ENCODE data around the gene ACTG2.
"Not testable (repeated sequence)": the region's sequence is repeated elsewhere in the genome, so short reads cannot be mapped to it uniquely, and the experiment has no call there.

Gene ACTG2

GRCh38 chr2:73877071-73877802 is 15.6 kb upstream of the ACTG2 start:
- no peak overlapping the region for H3K4me3 ChIP-seq (ENCODE audit: low read depth, low read length)
- no peak overlapping the region for H3K27ac ChIP-seq (ENCODE audit: low read depth, low read length)
- no peak overlapping the region for H3K9ac ChIP-seq (ENCODE audit: low read length)
- no peaks in the 10 kb centered on the region for H3K27me3 ChIP-seq (ENCODE audit: control insufficient read depth, insufficient read depth, low read length)
- H3K9me3 ChIP-seq (ENCODE audit: control insufficient read depth, insufficient read depth, low read depth, low read length): no peaks in the 10 kb centered on the region
- no peaks in the 10 kb centered on the region for H3K36me3 ChIP-seq (ENCODE audit: control insufficient read depth, insufficient read depth, low read length)
- H3K4me1 ChIP-seq (ENCODE audit: control insufficient read depth, insufficient read depth, low read length): no peaks in the 10 kb centered on the region

DNA sequence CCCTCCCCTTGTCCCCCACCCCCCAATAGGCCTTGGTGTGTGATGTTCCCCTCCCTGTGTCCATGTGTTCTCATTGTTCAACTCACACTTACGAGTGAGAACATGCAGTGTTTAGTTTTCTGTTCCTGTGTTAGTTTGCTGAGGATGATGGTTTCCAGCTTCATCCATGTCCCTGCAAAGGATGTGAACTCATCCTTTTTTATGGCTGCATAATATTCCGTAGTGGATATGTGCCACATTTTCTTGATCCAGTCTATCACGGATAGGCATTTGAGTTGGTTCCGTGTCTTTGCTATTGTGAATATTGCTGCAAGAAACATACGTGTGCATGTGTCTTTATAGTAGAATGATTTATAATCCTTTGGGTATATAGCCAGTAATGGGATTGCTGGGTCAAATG is 14.8 kb upstream of the ACTG2 start:
- not testable (repeated sequence) for H3K36me3 ChIP-seq (ENCODE audit: control insufficient read depth, insufficient read depth, low read length); H3K4me3 ChIP-seq (ENCODE audit: low read depth, low read length); H3K9ac ChIP-seq (ENCODE audit: low read length); H3K9me3 ChIP-seq (ENCODE audit: control insufficient read depth, insufficient read depth, low read depth, low read length); H3K4me1 ChIP-seq (ENCODE audit: control insufficient read depth, insufficient read depth, low read length); H3K27me3 ChIP-seq (ENCODE audit: control insufficient read depth, insufficient read depth, low read length); H3K27ac ChIP-seq (ENCODE audit: low read depth, low read length)

- Histone ChIP-seq H3K27me3 (ENCODE audit: control insufficient read depth, insufficient read depth, low read length) (no peaks in the 10 kb centered on the region), H3K9me3 (ENCODE audit: control insufficient read depth, insufficient read depth, low read depth, low read length) (no peaks in the 10 kb centered on the region), H3K9ac (ENCODE audit: low read length) (no peak overlapping the region), H3K4me1 (ENCODE audit: control insufficient read depth, insufficient read depth, low read length) (0 out of 2 replicates have a peak, but pooled peaks cover 3% of the 10 kb centered on the region), H3K4me3 (ENCODE audit: low read depth, low read length) (no peak overlapping the region), H3K27ac (ENCODE audit: low read depth, low read length) (no peak overlapping the region), H3K36me3 (ENCODE audit: control insufficient read depth, insufficient read depth, low read length) (no peaks in the 10 kb centered on the region)
These were observed 7.4 kb upstream of the ACTG2 start for GRCh38 chr2:73885406-73885805.

DNA sequence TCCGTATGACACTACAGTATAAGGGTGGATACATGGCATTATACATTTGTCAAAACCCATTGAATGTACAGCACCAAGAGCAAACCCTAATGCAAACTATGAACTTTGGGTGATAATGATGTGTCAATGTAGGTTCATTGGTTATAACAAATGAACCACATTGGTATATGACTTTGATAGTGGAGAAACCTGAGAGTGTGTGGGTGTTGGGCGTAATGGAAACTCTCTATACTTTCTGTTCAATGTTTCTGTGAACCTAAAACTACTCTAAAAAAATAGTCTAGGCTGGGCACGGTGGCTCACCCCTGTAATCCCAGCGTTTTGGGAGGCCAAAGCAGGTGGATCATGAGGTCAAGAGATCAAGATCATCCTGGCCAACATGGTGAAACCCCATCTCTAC is 6.5 kb upstream of the ACTG2 start:
- no peak overlapping the region for H3K4me3 ChIP-seq (ENCODE audit: low read depth, low read length)
- no peak overlapping the region for H3K27ac ChIP-seq (ENCODE audit: low read depth, low read length)
- H3K4me1 ChIP-seq (ENCODE audit: control insufficient read depth, insufficient read depth, low read length): 0 out of 2 replicates have a peak, but pooled peaks cover 3% of the 10 kb centered on the region
- H3K27me3 ChIP-seq (ENCODE audit: control insufficient read depth, insufficient read depth, low read length): no peaks in the 10 kb centered on the region
- no peak overlapping the region for H3K9ac ChIP-seq (ENCODE audit: low read length)
- no peaks in the 10 kb centered on the region for H3K9me3 ChIP-seq (ENCODE audit: control insufficient read depth, insufficient read depth, low read depth, low read length)
- no peaks in the 10 kb centered on the region for H3K36me3 ChIP-seq (ENCODE audit: control insufficient read depth, insufficient read depth, low read length)

- H3K4me1 ChIP-seq (ENCODE audit: control insufficient read depth, insufficient read depth, low read length); H3K27me3 ChIP-seq (ENCODE audit: control insufficient read depth, insufficient read depth, low read length); H3K36me3 ChIP-seq (ENCODE audit: control insufficient read depth, insufficient read depth, low read length); H3K27ac ChIP-seq (ENCODE audit: low read depth, low read length); H3K9ac ChIP-seq (ENCODE audit: low read length); H3K9me3 ChIP-seq (ENCODE audit: control insufficient read depth, insufficient read depth, low read depth, low read length); H3K4me3 ChIP-seq (ENCODE audit: low read depth, low read length): not testable (repeated sequence)
These were observed 5.0 kb upstream of the ACTG2 start for GRCh38 chr2:73887596-73888353.

DNA sequence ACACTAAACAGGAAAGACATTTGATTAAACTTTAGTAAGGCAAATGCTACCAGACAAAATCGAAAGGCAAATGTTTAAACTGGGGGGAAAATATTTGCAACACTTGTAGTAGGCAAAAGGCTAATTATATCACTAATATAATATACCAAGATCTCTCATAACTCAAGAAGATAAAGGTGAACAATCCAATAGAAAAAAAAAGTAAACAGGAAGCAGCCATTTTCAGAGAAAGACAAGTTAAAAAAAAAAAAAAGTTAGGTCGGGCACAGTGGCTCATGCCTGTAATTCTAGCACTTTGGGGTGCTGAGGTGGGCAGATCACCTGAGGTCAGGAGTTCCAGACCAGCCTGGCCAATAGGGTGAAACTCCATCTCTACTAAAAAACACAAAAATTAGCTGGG is 4.4 kb upstream of the ACTG2 start:
- Histone ChIP-seq H3K9ac (ENCODE audit: low read length) (no peak overlapping the region), H3K27me3 (ENCODE audit: control insufficient read depth, insufficient read depth, low read length) (no peaks in the 10 kb centered on the region), H3K4me1 (ENCODE audit: control insufficient read depth, insufficient read depth, low read length) (peaks cover 14% of the 10 kb centered on the region), H3K4me3 (ENCODE audit: low read depth, low read length) (no peak overlapping the region), H3K9me3 (ENCODE audit: control insufficient read depth, insufficient read depth, low read depth, low read length) (no peaks in the 10 kb centered on the region), H3K36me3 (ENCODE audit: control insufficient read depth, insufficient read depth, low read length) (no peaks in the 10 kb centered on the region), H3K27ac (ENCODE audit: low read depth, low read length) (no peak overlapping the region)

GRCh38 chr2:73889206-73889605 is 3.6 kb upstream of the ACTG2 start:
- Histone ChIP-seq H3K9ac (ENCODE audit: low read length) (no peak overlapping the region), H3K27ac (ENCODE audit: low read depth, low read length) (no peak overlapping the region), H3K9me3 (ENCODE audit: control insufficient read depth, insufficient read depth, low read depth, low read length) (no peaks in the 10 kb centered on the region), H3K27me3 (ENCODE audit: control insufficient read depth, insufficient read depth, low read length) (no peaks in the 10 kb centered on the region), H3K36me3 (ENCODE audit: control insufficient read depth, insufficient read depth, low read length) (no peaks in the 10 kb centered on the region), H3K4me3 (ENCODE audit: low read depth, low read length) (no peak overlapping the region), H3K4me1 (ENCODE audit: control insufficient read depth, insufficient read depth, low read length) (peaks cover 14% of the 10 kb centered on the region)

DNA sequence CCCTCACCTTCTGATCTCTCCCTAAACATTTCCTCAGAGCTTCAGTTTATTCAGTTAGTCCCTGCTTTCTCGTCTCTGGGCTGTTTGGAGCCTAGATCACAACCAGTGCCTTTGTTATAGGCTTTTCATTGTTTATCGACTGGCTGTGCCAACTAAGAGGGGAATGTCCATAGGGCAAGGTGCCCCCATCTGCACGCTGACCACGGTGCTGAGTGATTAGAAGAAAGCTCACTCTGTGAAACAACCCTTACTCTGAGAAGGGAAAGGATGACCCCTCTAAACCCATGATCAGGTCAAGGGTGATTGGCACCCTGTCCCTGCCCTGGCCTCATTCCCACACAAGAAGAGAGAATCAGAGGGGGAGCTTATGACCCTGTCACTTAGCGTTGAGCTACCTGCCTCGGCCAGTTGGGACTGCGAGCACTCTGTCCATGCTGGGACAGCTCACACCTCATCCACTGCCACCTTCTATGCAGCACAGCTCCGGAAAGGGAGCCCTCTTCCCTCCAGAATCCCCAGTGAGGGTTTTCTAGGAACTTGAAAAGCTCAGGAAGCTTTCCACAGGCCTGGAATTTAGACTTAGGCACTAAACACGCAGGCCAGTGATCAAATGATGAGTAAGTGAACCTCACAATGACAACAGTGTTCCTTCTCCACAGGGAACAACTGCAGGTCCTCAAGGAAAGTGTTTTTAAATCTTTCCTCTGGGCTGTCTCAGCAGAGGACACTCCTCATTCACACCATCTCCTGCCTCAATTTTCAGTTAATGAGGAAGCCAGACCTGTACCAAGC is 2.3 kb upstream of the ACTG2 start:
- Histone ChIP-seq H3K9ac (ENCODE audit: low read length) (no peak overlapping the region), H3K4me3 (ENCODE audit: low read depth, low read length) (no peak overlapping the region), H3K27me3 (ENCODE audit: control insufficient read depth, insufficient read depth, low read length) (no peaks in the 10 kb centered on the region), H3K4me1 (ENCODE audit: control insufficient read depth, insufficient read depth, low read length) (peaks cover 14% of the 10 kb centered on the region), H3K27ac (ENCODE audit: low read depth, low read length) (no peak overlapping the region), H3K9me3 (ENCODE audit: control insufficient read depth, insufficient read depth, low read depth, low read length) (no peaks in the 10 kb centered on the region), H3K36me3 (ENCODE audit: control insufficient read depth, insufficient read depth, low read length) (no peaks in the 10 kb centered on the region)

DNA sequence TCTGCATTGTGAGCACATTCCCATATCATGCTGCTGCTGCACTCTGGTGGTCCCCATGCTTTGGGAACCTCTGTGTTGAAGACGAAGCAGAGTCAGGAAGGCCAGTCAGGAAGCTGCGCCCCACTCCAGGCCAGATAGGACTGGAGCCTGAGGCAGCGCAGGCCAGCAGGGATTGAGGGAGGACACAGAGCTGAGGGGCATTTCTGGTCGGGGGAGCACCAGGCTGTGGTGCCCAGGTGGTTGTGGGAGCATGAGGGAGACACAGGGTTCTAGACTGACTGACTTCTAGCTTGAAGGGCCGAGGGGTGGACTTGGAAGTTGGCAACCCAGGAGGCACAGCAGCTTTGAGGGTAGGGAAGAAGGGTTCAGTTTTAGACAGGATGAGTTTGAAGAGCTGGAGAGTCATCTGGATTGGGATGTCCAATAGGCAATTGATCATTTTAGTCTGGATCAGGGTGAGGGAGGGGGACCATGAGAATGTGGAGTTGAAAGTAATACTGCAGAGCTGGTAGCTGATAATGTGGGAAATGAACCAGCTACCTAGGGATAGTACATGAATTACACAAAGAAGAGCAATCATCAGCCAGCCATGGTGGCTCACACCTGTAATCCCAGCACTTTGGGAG is 1.4 kb upstream of the ACTG2 start:
- peaks cover 14% of the 10 kb centered on the region for H3K4me1 ChIP-seq (ENCODE audit: control insufficient read depth, insufficient read depth, low read length)
- no peaks in the 10 kb centered on the region for H3K27me3 ChIP-seq (ENCODE audit: control insufficient read depth, insufficient read depth, low read length)
- H3K27ac ChIP-seq (ENCODE audit: low read depth, low read length): no peak overlapping the region
- no peaks in the 10 kb centered on the region for H3K36me3 ChIP-seq (ENCODE audit: control insufficient read depth, insufficient read depth, low read length)
- H3K9me3 ChIP-seq (ENCODE audit: control insufficient read depth, insufficient read depth, low read depth, low read length): no peaks in the 10 kb centered on the region
- no peak overlapping the region for H3K9ac ChIP-seq (ENCODE audit: low read length)
- no peak overlapping the region for H3K4me3 ChIP-seq (ENCODE audit: low read depth, low read length)

- Histone ChIP-seq H3K27ac (ENCODE audit: low read depth, low read length) (no peak overlapping the region), H3K9me3 (ENCODE audit: control insufficient read depth, insufficient read depth, low read depth, low read length) (no peaks in the 10 kb centered on the region), H3K36me3 (ENCODE audit: control insufficient read depth, insufficient read depth, low read length) (no peaks in the 10 kb centered on the region), H3K4me3 (ENCODE audit: low read depth, low read length) (no peak overlapping the region), H3K4me1 (ENCODE audit: control insufficient read depth, insufficient read depth, low read length) (peaks cover 11% of the 10 kb centered on the region), H3K27me3 (ENCODE audit: control insufficient read depth, insufficient read depth, low read length) (no peaks in the 10 kb centered on the region), H3K9ac (ENCODE audit: low read length) (no peak overlapping the region)
These were observed 1.1 kb downstream of the ACTG2 start for GRCh38 chr2:73893764-73894474.
